HG02943 (cell line): Measurements from ENCODE around the gene IL19.

ENCODE experiments used
- ATAC-seq: cut with Tn5 transposase; IDR thresholded peaks from one replicate; pipeline ENCODE4 v1.9.1; 2021; ENCODE audit warnings: mild to moderate bottlenecking, low read depth, moderate library complexity; ENCODE audit not compliant: unreplicated experiment

Gene IL19

DNA sequence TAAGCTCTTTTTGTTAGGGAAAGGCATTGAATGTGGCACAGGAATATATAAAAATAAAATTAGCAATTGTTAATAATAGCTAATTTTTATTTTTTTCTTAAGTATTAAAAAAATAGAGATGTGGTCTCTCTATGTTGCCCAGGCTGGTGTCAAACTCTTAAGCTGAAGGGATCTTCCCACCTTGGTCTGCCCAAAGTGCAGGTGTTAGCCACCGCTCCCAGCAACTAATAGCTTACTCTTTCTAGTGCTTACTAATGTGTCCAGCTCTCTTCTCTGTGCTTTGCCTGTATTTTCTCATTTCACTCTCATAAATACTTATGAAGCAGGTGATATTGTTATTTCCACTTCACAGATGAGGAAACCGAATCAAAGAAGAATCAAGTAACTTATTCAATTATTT, 113.3 kb downstream of the IL19 start:
- ATAC-seq: no peak

DNA sequence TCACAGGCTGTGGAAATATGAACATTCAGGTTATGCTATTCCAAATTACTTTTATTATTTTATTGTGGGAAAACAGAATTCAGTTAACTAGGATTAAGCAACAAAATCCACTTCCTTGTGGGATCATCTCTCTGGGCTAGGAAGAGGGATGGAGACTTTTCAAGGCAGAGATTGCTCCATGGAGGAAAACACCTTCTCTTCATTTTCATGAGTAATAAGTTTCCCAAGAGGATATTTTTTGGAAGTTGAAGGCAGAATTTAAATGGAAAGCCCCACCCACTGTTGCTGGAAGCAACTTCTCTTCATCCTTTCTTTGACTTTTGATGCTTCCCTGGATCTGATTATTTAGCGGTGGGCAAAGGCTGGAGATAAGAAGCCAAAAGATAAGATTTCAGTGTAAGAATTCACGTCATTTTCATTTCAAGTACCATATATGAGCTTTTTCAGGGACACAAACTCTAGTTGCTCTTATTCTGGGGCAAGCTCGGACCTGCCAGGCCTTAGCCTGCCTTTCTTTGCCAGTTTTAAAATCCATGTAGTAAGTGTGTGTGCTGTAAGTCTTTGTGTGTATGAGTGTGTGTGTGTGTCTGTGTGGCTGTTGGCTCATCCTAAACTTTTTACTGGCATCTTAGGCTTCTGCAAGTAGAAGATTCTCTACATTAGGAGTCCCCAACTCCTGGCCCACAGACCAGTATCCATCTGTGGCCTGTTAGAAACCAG, 114.9 kb downstream of the IL19 start:
- ATAC-seq: no peak

DNA sequence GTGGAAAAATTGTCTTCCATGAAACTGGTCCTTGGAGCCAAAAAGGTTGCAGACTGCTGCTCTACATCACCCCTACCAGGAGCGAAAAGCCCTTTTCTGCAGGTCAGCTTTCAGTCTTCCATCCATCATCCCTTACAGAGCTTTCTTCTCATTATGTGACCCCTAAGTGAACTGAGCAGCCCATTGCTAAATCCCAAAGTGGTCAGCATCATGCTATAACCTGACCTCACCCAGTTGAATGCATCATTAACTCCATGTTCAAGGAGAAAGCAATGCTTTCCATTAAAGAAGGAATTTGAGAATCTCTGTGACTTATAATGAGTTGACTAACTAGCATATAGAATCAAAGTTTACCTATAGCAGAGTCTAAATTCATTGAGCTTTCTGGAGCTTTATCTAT, 116.3 kb downstream of the IL19 start:
- ATAC-seq: no peak

DNA sequence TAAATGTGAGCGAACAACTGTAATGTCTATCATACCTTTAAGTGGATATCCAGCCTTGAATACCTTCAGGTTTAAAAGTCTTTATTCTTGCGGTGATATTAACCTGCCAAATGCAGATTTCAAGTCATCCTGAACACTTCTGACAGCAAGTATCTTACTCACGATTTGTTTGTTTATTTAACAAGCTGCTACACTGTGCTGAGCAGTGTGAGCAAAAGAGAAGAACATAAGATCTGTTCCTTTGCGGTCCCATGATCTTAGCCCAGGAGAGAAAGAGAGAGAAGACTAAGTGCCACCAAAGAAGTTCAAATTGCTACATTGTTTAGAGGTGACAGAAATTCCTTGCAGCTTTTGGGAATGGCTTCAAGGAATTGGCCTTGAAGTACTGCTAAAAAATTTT, 117.1 kb downstream of the IL19 start:
- ATAC-seq: no peak

DNA sequence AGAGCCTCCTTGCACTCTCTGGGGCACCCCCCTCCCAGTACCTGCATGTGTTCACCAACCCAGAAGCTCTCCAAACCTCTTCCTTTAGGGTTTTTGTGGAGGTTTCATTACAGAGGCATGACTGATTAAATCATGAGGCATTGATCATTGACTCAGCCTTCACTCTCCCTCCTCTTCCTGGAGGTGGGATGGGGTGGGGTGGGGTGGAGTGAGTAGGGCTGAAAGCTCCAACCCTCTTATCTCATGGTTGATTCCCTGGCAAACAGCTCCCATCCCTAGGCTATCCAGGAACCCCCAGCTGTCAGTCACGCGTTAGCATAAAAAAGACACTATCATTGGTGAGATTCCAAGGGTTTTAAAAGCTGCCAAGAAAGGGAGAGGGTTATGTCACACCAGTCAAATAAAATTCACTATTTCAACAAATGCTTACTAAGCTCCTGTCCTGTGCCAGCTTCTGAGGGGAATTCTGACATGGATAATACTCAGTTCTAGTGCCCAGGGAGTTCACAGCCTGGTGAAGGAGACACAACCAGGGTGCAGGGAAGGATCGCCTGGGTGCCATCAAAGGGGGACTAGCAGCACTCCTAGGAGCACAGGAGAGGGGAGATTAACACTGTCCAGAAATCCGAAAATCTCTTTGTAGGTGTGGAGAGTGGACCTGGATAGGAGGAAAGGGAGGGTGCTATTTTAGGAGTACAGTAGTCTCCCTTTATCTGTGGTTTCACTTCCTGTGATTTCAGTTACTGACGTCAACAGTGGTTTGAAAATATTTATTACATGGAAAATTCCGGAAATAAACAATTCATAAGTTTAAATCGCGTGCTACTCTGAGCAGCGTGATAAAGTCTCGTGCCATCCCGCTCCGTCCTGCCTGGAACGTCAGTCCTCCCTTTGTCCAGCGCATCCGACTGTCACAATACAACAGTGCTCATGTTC, 119.8 kb downstream of the IL19 start:
- no peak for ATAC-seq

DNA sequence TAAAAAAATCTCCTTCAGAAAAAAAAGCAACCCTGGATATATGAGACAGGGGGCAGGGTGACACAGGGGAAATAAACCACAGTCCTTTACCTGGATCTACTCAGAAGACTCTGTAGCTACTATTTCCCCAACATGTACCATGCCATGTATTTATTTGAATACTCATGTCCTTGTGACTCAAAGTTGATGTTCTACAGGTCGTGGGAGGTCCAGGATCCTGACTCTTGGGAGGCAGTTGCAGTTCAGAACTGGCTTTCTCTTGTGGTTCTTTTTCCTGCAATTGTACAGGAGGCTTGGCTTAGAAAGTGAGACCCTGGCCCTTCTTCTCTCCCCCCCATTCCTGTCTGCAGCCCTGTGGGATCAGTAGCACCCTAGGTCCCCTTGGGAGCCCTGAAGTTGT, 120.8 kb downstream of the IL19 start:
- no peak for ATAC-seq
